ENCODE measurements around the gene NME3.

Gene NME3

DNA sequence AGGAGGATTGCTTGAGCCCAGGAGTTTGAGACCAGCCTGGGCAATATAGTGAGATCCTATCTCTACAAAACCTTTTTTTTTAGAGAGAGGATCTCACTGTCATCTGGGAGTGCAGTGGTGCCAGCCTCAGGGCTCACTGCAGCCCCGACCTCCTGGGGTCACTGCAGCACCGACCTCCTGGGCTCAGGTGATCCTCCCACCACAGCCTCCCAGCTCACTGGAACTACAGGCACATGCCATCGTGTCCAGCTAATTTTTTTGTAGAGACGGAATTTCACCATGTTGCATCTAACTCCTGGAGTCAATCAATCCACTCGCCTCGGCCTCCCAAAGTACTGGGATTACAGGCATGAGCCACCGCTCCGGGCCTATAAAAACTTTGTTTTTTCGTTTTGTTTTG, 50.0 kb downstream of the NME3 start:
- DNase-seq: no peak

Data from kidney glomerular epithelial cell (primary cell).